KMS-11 (cell line): ENCODE data around the gene MYL1.

Experiments used
- H2AFZ ChIP-seq: fragments of 200-600 bp; sonication (generic); 2 replicates; pipeline ENCODE4 v1.6.1; 2016; ENCODE audit warnings: antibody characterized with exemption, mixed run types, low read depth
- H3K27ac ChIP-seq: fragments of 200-600 bp; sonication (generic); 2 replicates; pipeline ENCODE4 v1.6.1; 2016; ENCODE audit warnings: mild to moderate bottlenecking, mixed run types
- H3K27me3 ChIP-seq: fragments of 200-600 bp; sonication (generic); 2 replicates; pipeline ENCODE4 v1.6.1; 2017; ENCODE audit warnings: mild to moderate bottlenecking, low read depth, mixed run types, moderate library complexity; ENCODE audit not compliant: insufficient read depth
- H3K36me3 ChIP-seq: fragments of 200-600 bp; sonication (generic); 2 replicates; pipeline ENCODE4 v1.6.1; 2017; ENCODE audit warnings: mild to moderate bottlenecking, mixed run types; ENCODE audit not compliant: insufficient read depth
- H3K4me1 ChIP-seq: fragments of 200-600 bp; sonication (generic); 2 replicates; pipeline ENCODE4 v1.6.1; 2016; ENCODE audit warnings: mild to moderate bottlenecking, low read depth, mixed run types; ENCODE audit not compliant: poor library complexity, severe bottlenecking
- H3K4me2 ChIP-seq: fragments of 200-600 bp; sonication (generic); 2 replicates; pipeline ENCODE4 v1.7.0; 2016; ENCODE audit warnings: mild to moderate bottlenecking, mixed run types
- H3K4me3 ChIP-seq: fragments of 200-600 bp; sonication (generic); IDR thresholded peaks from 2 replicates; pipeline ENCODE4 v1.6.1; 2017; ENCODE audit warnings: low read depth, low read length, mixed read lengths; ENCODE audit not compliant: insufficient read depth
- H3K79me2 ChIP-seq: fragments of 200-600 bp; sonication (generic); 2 replicates; pipeline ENCODE4 v1.6.1; 2016; ENCODE audit warnings: low read depth, mixed run types; ENCODE audit not compliant: insufficient read depth
- H3K9ac ChIP-seq: fragments of 200-600 bp; sonication (generic); 2 replicates; pipeline ENCODE4 v1.6.1; 2016; ENCODE audit warnings: mild to moderate bottlenecking, mixed run types
- H4K20me1 ChIP-seq: fragments of 200-600 bp; sonication (generic); 2 replicates; pipeline ENCODE4 v1.6.1; 2016; ENCODE audit warnings: mild to moderate bottlenecking, mixed run types; ENCODE audit not compliant: insufficient read depth
- CTCF ChIP-seq: fragments of 200-600 bp; sonication (generic); conservative IDR thresholded peaks from 2 replicates; pipeline ENCODE4 v1.6.1; 2017; ENCODE audit warnings: low read depth, mild to moderate bottlenecking, antibody characterized with exemption, low read length, moderate library complexity, mixed read lengths

Gene MYL1

GRCh38 chr2:210315015-210315788 lies at the start of gene MYL1:
Gene MYL1 (minus strand): TSS chr2:210315174. CDS start chr2:210315042, 132 bp downstream.
- Histone ChIP-seq H3K4me3 (no peak within 1 kb of the TSS), H3K4me1 (no peaks in the 10 kb centered on the region), H3K36me3 (no peaks in the 10 kb centered on the region), H3K4me2 (no peak within 1 kb of the TSS), H4K20me1 (no peaks in the 10 kb centered on the region), H3K27ac (no peak within 1 kb of the TSS), H3K79me2 (no peaks in the 10 kb centered on the region), H2AFZ (no peak within 1 kb of the TSS), H3K9ac (no peak within 1 kb of the TSS), H3K27me3 (no peaks in the 10 kb centered on the region)
- TF ChIP-seq CTCF = no peak

GRCh38 chr2:210363876-210364275 lies 48.9 kb upstream of the MYL1 start:
- no peaks in the 10 kb centered on the region for H3K36me3 ChIP-seq
- H3K4me2 ChIP-seq = no peak overlapping the region
- no peak overlapping the region for H3K9ac ChIP-seq
- no peaks in the 10 kb centered on the region for H4K20me1 ChIP-seq
- H3K4me1 ChIP-seq = peaks cover 6% of the 10 kb centered on the region
- TF ChIP-seq CTCF = no peak
- no peaks in the 10 kb centered on the region for H3K27me3 ChIP-seq
- no peak overlapping the region for H2AFZ ChIP-seq
- no peak overlapping the region for H3K27ac ChIP-seq
- no peak overlapping the region for H3K4me3 ChIP-seq
- H3K79me2 ChIP-seq = no peaks in the 10 kb centered on the region

GRCh38 chr2:210363261-210363660 lies 48.3 kb upstream of the MYL1 start:
- peak; percentile 35; the same call in 1 of the 2 replicates for TF ChIP-seq CTCF
- H3K4me1 ChIP-seq = peaks cover 6% of the 10 kb centered on the region

GRCh38 chr2:210360412-210360811 lies 45.4 kb upstream of the MYL1 start:
- Histone ChIP-seq H3K36me3 (no peaks in the 10 kb centered on the region), H2AFZ (no peak overlapping the region; the same call in 1 of the 2 replicates), H3K9ac (no peak overlapping the region), H3K27me3 (no peaks in the 10 kb centered on the region), H3K79me2 (no peaks in the 10 kb centered on the region), H3K4me1 (peaks cover 6% of the 10 kb centered on the region), H3K27ac (no peak overlapping the region), H4K20me1 (no peaks in the 10 kb centered on the region), H3K4me2 (no peak overlapping the region), H3K4me3 (no peak overlapping the region)
- no peak for TF ChIP-seq CTCF

More at GRCh38 chr2:210363261-210363660, 48.3 kb upstream of the MYL1 start:
- no peaks in the 10 kb centered on the region for H3K27me3 ChIP-seq
- no peaks in the 10 kb centered on the region for H4K20me1 ChIP-seq
- no peak overlapping the region for H3K4me3 ChIP-seq
- no peak overlapping the region for H3K9ac ChIP-seq
- no peak overlapping the region for H3K27ac ChIP-seq
- no peak overlapping the region for H2AFZ ChIP-seq
- H3K79me2 ChIP-seq = no peaks in the 10 kb centered on the region
- no peaks in the 10 kb centered on the region for H3K36me3 ChIP-seq
- H3K4me2 ChIP-seq = no peak overlapping the region
